NCI-H187 treated with DMSO at 0.1 percent for 48 hours (cell line): Measurements from ENCODE around the gene TMPRSS7.
A peak's percentile ranks its signal among the peaks of the same experiment; 100 is the strongest.

Experiments used
- DNase-seq: peaks from one replicate; lab custom pipeline; 2025; lab: John Stamatoyannopoulos, UW

The TMPRSS7 gene

DNA sequence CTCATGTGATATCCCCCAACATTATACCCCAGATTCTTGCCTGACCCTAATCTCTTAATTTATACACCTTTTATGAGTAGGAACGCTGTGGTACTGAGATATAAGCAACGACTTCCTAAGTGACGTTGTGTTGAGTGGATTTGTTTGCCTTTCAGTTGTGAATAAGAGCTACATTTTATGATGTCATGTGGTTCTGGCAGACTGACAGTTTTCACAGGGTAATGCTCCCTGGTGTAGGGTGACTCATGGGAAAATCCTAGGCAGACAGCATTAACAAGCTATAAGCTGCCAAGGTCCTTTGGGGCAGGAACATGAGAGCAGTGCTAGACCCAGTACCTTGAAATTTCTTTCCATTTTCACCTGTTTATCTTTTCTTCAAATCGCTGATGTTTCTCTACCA, 62.8 kb downstream of the TMPRSS7 start:
- peak; percentile 42 for DNase-seq

GRCh38 chr3:112101916-112102315, 67.4 kb downstream of the TMPRSS7 start:
- no peak for DNase-seq

GRCh38 chr3:112104774-112105173, 70.2 kb downstream of the TMPRSS7 start:
- no peak for DNase-seq

DNA sequence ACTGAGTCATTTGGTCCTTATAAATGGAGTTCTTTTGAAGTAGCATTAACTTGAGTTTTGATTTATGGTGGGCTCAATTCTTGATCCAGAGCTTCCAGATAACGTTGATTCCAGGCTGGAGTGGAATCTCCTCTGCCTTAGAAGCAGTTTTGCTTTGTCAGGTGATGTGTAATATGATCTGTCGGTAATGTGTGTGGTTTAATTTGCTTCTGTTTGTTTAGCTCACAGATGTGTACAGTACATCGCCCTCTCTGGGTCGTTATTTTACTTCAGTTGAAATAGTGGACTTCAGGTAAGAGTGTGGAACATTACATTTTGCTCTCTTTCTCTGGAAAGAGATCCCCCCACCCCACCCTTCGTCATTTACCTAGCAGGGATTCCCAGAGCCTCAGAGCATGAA, 74.8 kb downstream of the TMPRSS7 start:
- DNase-seq, result peak; percentile 46

- no peak for DNase-seq
Observed at GRCh38 chr3:112111785-112112402, 77.4 kb downstream of the TMPRSS7 start.

GRCh38 chr3:112114576-112115160, 80.1 kb downstream of the TMPRSS7 start:
- DNase-seq, result no peak

GRCh38 chr3:112115161-112115739, 80.7 kb downstream of the TMPRSS7 start:
- no peak for DNase-seq

DNA sequence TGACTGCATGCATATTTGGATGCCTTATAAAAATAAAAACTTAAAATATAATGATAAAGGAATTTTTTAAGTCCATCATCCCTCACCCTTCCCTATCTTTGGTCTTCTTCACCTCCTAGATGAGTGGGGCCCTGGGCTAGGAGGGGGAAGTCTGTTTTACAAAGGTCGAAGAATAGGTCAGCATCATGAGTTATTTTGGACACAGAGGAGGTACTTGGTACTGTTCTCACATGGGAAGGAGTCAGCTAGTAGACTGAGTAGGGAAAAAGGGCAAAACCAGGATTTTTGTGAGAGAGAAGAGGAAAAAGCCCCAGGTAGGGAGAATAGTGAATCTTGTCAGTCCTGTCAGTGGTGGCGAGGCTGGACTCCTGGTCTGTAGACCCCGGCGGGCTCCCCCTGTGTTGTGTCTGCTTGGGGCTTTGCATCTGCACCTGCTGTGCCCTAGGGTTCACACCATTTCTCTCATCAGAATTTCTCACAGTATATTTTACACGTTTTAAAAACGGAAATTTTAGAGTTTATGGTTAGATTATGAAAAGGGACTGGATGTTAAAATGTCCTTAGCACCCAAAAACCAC, 81.4 kb downstream of the TMPRSS7 start:
- no peak for DNase-seq

DNA sequence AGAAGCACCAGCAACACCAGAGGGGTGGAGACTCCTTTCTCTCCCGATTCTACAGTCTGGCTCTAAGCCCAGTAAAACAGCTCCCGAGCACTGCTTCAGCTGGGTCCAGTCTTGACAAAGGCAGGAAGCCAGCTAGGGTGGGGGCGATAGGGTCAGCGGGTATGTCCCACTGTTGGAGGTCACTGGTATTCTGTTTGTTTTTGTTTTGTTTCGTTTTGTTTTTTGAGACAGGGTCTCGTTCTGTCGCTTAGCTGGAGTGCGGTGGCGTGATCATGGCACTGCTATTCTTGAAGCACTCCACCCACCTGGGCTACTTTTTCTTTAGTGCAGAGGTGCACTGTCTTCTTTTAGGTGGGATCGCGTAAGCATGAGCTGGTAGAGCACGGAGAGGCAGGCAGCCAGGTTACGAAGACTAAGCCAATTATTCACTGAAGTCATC, 82.2 kb downstream of the TMPRSS7 start:
- DNase-seq, result no peak

DNA sequence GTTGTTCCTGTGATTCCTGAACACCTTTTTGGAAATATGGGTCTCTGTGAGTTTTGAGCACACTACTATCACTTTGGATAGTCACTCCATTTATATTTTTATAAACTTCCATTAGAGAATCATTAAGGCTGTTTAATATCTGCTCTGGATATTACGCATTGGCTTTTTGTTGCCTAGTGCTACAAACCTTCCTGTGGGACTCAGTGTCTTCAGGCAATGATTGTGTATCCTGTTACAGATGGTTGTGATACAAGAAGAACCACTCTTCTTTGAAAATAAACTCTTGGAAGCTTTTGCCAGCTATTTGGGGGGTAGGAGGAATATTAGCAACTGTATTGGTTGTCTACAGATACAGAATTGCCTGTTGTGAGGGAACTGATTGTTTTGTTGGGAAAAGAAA, 82.9 kb downstream of the TMPRSS7 start:
- no peak for DNase-seq

GRCh38 chr3:112117841-112118571, 83.5 kb downstream of the TMPRSS7 start:
- no peak for DNase-seq

DNA sequence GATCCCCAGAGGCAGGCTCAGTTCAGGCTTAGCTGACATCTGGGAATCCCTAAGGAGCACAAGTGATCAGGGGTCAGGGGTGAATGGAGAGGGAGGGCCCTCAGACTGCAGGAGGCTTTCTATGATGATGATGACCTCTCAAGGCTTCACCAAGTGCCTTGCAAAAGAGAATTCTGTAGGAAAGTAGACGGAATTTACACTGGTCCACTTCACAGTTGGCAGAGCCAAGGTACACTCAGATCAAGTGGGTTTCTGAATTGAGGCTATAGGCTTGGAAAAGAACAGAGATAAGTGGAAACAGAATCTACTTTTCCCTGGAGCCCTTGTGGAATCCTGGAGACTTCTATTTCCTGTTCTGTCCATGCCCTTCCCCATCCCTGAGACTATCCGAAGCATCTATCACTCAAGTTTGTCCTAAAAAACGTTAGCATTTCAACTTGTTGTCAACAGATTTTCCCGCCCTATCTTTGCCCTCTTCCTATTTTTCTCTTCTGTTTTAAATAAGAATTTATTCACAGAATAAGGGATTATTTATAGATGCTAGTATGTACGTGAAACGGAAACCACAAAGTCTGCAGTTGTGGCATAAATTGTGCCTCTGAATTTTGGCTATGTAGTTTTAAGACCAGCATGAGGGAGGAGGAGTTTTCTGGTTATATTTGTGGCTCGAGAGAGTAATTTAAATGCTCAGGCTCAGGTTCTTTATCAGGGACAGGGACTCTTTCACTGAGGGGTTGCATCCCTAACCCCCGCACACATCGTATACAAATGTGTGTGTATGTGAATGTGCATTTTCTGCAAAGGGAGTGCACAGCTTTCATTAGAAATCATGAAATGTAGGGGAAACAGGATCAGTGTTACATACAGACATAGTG, 85.7 kb downstream of the TMPRSS7 start:
- DNase-seq, result no peak

DNA sequence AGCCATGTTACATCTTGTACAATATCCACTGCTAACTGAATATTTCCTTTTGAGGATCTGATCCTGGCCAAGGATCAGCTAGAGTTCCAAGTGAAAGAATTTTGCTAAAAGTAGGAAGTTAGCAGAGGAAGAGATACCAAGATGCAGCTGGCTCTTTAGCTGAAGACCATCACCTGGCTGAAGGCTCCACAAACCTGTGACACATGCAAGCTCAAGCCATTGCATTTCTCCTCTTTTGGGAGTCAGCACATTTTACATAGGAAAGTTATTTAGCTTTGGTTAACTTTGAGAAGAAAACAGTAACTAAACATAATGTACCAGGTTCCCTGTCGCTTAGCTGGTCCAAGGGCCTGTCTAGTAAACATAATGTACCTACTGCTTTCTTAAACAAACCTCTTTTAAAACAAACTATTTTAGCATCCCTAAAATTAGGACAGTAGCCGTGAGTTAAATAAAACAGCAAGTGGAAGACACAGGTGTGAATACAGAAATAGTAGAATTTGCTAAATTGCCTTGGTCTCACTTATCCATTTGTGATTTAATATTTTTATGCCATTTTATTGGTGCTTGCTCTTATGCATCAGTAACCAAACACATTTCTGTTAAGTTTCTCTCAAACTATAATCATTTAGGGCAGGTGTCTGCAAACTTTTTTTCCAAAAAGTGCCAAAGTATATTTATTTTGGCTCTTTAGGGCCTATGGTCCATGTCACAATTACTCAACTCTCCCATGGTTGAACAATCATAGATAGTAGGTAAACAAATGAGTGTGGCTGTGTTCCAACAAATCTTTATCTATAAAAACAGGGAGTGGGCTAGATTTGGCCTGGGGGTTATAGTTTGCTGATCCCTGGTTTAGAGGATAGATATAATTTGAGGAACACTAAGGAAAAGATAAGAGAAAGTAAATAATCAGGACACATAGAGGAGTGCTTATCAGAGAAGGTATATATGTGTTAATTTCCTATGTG, 87.3 kb downstream of the TMPRSS7 start:
- no peak for DNase-seq

DNA sequence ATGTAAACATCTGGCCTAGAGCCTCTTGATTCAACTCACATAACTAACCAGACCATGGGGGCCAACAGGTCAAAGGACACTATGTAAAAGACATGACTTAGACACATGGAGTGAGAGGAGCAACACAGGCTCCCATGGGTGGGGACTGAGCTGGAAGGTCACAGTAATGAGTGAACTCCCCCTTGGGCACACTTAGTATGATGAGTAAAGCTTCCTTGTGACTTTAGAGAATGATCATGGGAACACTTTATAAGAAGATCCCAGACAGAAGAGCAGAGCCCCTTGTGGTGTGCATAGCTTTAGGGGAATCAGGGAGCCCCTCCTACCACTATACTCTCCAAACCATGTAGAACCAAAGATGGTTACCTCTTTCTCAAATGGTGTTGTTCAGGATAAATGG, 88.3 kb downstream of the TMPRSS7 start:
- DNase-seq, result no peak

DNA sequence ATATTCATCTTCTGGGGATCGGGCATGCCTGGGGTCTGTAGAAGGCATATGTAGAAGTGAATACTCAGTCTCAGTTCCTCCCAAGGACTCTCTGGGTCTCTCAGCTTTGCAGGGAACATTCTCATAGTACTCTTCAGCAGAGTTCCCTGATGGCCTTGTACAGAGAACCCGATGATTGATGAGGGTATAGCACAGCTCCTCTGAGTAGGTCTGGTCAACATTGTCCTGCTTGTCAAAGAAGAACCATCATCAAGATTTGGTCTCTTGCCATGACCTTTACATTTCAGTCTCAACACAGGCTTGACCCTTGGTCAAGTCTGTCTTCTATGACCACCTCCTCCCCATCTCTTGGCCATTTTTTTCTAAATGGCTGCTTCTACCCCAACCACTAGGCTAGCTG, 89.0 kb downstream of the TMPRSS7 start:
- DNase-seq, result no peak

DNA sequence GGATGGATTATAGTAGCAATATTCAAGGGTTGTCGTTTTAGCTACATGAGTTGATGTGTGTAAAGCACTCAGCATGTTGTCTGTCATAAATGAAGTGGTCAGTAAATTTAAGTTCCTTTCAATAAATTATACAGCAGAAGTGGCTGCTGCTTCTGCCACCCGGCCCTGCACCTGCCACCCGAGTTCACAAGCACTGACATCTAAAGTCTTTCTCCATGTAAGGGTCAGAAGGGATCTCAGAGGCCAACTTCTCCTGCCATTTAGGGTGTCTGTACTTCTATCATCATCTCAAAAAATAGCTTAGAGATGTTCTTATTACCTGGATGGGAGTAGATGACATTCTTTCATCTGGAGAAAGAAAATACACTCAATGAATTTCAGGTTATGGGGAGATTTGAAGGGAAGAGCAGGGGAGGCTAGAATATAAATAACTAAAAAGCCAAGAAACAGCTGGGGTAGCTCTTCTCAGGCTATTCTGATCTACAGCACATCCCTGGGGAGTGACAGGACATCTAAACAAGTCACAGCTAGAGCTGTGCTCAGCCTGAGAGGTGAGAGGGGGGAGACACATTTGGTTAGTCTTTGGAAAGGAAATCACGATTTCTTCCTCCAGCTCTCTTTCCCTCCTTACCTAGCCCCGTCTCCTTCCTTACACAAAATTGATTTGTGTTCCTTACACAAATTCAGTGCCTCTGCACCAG, 90.5 kb downstream of the TMPRSS7 start:
- DNase-seq, result no peak

DNA sequence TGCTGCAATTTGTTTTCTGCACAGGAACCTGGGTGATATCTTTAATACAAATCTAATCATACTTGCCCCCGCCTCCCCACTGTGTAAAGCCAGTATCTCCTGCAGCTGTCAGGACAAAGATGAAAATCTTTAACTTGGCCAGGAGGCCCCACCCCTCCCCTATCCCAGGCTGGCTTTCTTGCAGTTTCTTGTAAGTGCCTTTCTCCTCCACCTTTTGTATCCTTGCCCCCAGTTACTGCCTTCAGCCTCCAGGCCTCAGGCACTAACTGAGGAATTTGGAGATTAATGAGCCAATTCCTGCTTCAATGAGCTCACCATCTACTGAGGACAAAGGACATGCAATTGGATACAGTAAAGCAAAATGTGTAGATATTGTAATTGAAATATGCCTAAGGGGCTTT, 92.0 kb downstream of the TMPRSS7 start:
- no peak for DNase-seq

- no peak for DNase-seq
Observed at GRCh38 chr3:112127522-112128494, 93.3 kb downstream of the TMPRSS7 start.
